Fibroblast of lung (primary cell): ENCODE results near the gene SAP25.

Source experiments
- CTCF ChIP-seq, 2 donors: IDR thresholded peaks in 1 of 2; conservative IDR thresholded peaks in 1 of 2; 1 replicate in 1 of 2; 2 replicates in 1 of 2; pipeline ENCODE4 v1.5.1; 2011 to 2012; ENCODE audit warnings: low read length in 2 of 2, control low read depth in 1 of 2, inconsistent platforms in 1 of 2, low read depth in 1 of 2, mild to moderate bottlenecking in 1 of 2
- EZH2 ChIP-seq: IDR thresholded peaks from 2 replicates; pipeline ENCODE4 v1.5.1; 2012; ENCODE audit warnings: low read length, control low read depth, mild to moderate bottlenecking; ENCODE audit errors: missing control alignments

- TF ChIP-seq CTCF (conservative IDR thresholded peaks at IDR 0.05 in 1 of 2, IDR thresholded peaks at IDR 0.05 in 1 of 2; ENCODE audit: low read depth in 1 of 2, low read length in 2 of 2) = no peak
- TF ChIP-seq EZH2 = no peak
Measured at GRCh38 chr7:100595188-100595587, 21.5 kb upstream of the SAP25 start.
